Stimulated activated CD8-positive, alpha-beta memory T cell treated with anti-CD3 and anti-CD28 coated beads, Interleukin-4, amount 100 ng/mL, for 48 hours (primary cell): ENCODE data around the gene NDFIP1.

Experiments used
- DNase-seq: peaks from one replicate; pipeline ENCODE4 v3.0.0-alpha.2; 2020

NDFIP1 gene

GRCh38 chr5:142108432-142109330 lies at the start of gene NDFIP1:
Gene NDFIP1, plus strand, starts transcription at chr5:142108779. Its CDS starts 196 bp downstream, at chr5:142108975.
- peak; percentile 89 for DNase-seq

GRCh38 chr5:142059304-142059940 lies 49.2 kb upstream of the NDFIP1 start:
- DNase-seq = no peak

DNA sequence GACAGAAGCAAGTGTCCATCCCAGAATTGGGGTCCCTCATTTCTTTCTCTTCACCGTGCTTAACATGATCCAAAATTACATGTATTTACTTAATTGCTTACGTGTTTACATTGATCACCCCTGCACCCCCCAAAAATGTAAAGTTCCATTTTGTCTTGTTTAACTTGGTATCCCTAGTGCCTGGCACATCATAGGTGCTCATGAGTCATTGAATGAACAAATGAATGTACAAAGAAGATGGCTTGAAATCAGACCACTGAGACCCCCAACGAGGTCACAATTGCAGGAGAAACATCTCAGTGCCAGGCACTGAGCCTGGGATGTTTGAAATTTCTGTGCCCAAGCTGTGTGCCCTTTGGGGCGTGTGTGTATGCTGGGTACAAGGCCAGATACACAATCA lies 45.2 kb upstream of the NDFIP1 start:
- no peak for DNase-seq

DNA sequence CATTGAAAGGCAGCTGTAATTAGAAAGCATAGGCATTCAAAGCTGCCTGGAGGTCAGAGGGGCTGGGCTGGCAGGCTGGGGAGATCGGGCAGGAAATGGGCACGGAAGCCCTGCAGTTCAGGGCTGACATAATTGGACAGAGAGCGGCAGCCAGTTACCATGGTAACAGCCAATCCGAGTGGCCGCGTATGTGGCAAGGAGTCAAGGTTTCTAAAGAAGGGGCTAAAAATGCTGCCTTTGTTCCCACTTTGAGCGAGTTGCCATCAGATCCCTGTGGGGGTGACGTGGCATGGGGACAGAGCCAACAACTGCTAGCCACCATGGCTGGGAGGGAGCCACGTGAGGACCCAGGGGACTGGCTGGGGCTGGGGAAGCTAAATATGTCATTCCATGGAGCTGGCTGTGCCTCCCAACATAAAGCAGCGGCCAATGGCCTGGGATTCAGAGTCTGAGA lies 44.7 kb upstream of the NDFIP1 start:
- DNase-seq = peak; percentile 54

GRCh38 chr5:142065273-142065672 lies 43.3 kb upstream of the NDFIP1 start:
- DNase-seq = no peak

GRCh38 chr5:142069606-142070399 lies 38.8 kb upstream of the NDFIP1 start:
- DNase-seq = no peak

DNA sequence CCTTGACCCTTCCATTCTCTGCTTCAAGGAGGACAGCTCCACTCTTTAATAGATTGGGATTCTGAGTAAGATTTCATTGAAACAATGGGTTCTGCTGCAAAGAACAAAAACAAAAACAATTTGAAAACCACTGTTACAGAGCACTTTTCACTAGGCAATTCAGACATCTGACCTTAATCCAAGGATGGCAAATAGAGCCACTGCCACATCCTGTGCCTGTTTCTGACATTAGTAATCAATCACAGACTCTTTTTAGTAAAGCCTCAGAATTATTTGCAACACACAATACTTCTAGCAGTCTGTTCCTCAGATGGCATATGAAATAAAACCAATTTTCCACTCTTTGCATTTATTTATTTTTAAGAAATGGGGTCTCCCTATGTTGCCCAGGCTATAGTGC lies 37.8 kb upstream of the NDFIP1 start:
- DNase-seq = no peak

- DNase-seq = no peak
Observed at GRCh38 chr5:142072488-142072887, 36.1 kb upstream of the NDFIP1 start.

GRCh38 chr5:142073362-142073988 lies 35.1 kb upstream of the NDFIP1 start:
- no peak for DNase-seq

- no peak for DNase-seq
Observed at GRCh38 chr5:142074006-142074405, 34.6 kb upstream of the NDFIP1 start.

GRCh38 chr5:142078221-142078620 lies 30.4 kb upstream of the NDFIP1 start:
- no peak for DNase-seq

GRCh38 chr5:142078706-142079105 lies 29.9 kb upstream of the NDFIP1 start:
- no peak for DNase-seq

- DNase-seq = no peak
Observed at GRCh38 chr5:142079306-142079721, 29.3 kb upstream of the NDFIP1 start.

- no peak for DNase-seq
Observed at GRCh38 chr5:142080248-142080647, 28.3 kb upstream of the NDFIP1 start.

- no peak for DNase-seq
Observed at GRCh38 chr5:142082182-142082781, 26.3 kb upstream of the NDFIP1 start.

- no peak for DNase-seq
Observed at GRCh38 chr5:142086229-142086628, 22.4 kb upstream of the NDFIP1 start.

GRCh38 chr5:142086679-142087078 lies 21.9 kb upstream of the NDFIP1 start:
- no peak for DNase-seq

- peak; percentile 68 for DNase-seq
Observed at GRCh38 chr5:142087920-142088679, 20.5 kb upstream of the NDFIP1 start.

GRCh38 chr5:142088855-142089479 lies 19.6 kb upstream of the NDFIP1 start:
- DNase-seq = peak; percentile 47

DNA sequence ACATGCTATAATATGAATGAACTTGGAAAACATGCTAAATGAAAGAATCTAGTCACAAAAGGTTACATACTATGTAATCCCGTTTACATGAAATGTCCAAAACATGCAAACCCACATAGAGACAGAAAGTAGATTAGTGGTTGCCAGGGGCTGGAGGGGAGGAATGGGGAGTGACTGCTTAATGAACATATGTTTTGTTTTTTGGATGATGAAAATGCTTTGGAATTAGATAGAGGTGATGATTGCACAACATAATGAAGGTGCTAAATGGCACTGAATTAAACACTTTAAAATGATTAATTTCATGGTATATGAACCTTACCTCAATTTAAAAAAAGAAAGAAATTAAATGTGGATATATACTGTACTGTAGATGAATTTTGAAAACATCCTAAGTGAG lies 17.6 kb upstream of the NDFIP1 start:
- no peak for DNase-seq

DNA sequence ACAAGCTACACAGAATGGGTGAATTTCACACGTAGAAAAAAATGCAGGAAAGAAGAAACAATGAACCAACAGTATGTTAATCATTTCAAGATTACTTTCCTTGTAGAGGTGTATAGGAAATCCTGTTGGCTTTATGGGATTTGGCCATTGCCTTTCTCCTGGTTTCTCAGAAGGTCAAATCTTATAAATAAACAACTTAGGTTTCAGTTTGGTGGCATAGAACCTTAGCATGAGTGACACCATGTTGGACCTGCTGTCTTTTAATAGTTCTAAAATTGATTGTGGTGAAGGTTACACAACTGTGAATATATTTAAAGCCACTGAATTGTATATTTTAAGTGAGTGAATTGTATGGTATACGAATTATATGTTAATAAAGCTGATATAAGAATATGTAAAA lies 16.7 kb upstream of the NDFIP1 start:
- no peak for DNase-seq
